ENCODE data around the gene PAGR1. TPM values are rescaled to one million over a fixed set of nuclear protein-coding genes. Genes with fewer than 3 reads are reported as not detected.

Gene PAGR1
- total and polyA plus RNA-seq, 2 of the 13 experiments (the other 11 are each of a cell fraction or from before 2014, with no cell fraction given), result 9.8 to 66.4 TPM

- no peak for TF ChIP-seq HES4 (CRISPR knock-in tag; IDR thresholded peaks at IDR 0.05; ENCODE audit: borderline replicate concordance)
- TF ChIP-seq ZSCAN31 (CRISPR knock-in tag; IDR thresholded peaks at IDR 0.05; ENCODE audit: low read depth), result peak; percentile 75; the same call in 1 of the 2 replicates
- TF ChIP-seq EHMT2 (IDR thresholded peaks at IDR 0.05; ENCODE audit: borderline replicate concordance, low read depth, low read length), result no peak; the same call in 1 of the 2 replicates
- peak; percentile 90 for TF ChIP-seq PHF8 (CRISPR knock-in tag; IDR thresholded peaks at IDR 0.05)
- TF ChIP-seq SETDB1 (CRISPR knock-in tag; IDR thresholded peaks at IDR 0.05; ENCODE audit: borderline replicate concordance), result no peak
- no peak for TF ChIP-seq PBX2 (CRISPR knock-in tag; IDR thresholded peaks at IDR 0.05)
- peak; percentile 97 for TF ChIP-seq ZHX2 (IDR thresholded peaks at IDR 0.05; ENCODE audit: low read depth)
- TF ChIP-seq ZHX2 (CRISPR knock-in tag; IDR thresholded peaks at IDR 0.05; ENCODE audit: borderline replicate concordance), result no peak; the same call in 1 of the 2 replicates
- TF ChIP-seq CBX5 (CRISPR knock-in tag; IDR thresholded peaks at IDR 0.05; ENCODE audit: borderline replicate concordance), result peak; percentile 70
- TF ChIP-seq PATZ1 (CRISPR knock-in tag; IDR thresholded peaks at IDR 0.05), result peak; percentile 49
- TF ChIP-seq ZNF776 (CRISPR knock-in tag; IDR thresholded peaks at IDR 0.05), result peak; percentile 89; the same call in 1 of the 2 replicates
- TF ChIP-seq THAP11 (CRISPR knock-in tag; IDR thresholded peaks at IDR 0.05), result peak; percentile 93
- TF ChIP-seq ZNF746 (CRISPR knock-in tag; IDR thresholded peaks at IDR 0.05), result peak; percentile 91
- TF ChIP-seq RAD51 (IDR thresholded peaks at IDR 0.05; ENCODE audit: borderline replicate concordance), result no peak
- TF ChIP-seq PBX3 (CRISPR knock-in tag; IDR thresholded peaks at IDR 0.05; ENCODE audit: borderline replicate concordance), result no peak
- TF ChIP-seq IKZF5 (CRISPR knock-in tag; IDR thresholded peaks at IDR 0.05), result peak; percentile 96
These were observed at the start of gene PAGR1 (continued) for GRCh38 chr16:29815793-29816693.

Data from HepG2 (cell line).